Measurements from ENCODE around the gene RAB27A. TPM values are rescaled to one million over a fixed set of nuclear protein-coding genes. Genes with fewer than 3 reads are reported as not detected.
A peak's percentile ranks its signal among the peaks of the same experiment; 100 is the strongest.

The RAB27A gene
- total and polyA plus RNA-seq, 7 experiments from 2014 or later = 17.1 to 69.9 (median 20.7) TPM

DNA sequence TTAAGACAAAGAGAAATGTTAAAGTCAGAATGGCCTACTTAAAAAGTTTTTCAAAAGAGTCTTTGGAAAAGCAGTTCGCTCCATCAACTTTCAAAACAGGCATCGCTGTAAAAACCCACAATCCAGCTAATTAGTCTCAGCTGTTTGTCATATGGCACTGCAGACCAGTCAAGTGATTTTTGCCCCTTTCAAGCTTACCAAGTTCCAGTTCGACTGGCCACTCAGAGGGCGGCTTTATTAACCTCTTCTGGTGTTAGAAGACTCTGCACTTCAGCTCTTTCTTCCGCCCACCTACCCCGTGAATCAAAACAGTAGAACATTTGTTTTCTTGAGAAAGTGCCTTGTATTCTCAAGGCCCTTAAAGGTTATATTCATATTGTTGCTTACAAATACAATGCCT, 19.3 kb downstream of the RAB27A start:
- Mint-ChIP-seq H3K36me3 (peaks cover 0 to 42% (median 15%) of the 10 kb centered on the region in 5 donors), H3K4me1 (peaks cover 46 to 76% (median 61%) of the 10 kb centered on the region in 7 donors), H3K27me3 (no peaks in the 10 kb centered on the region), H3K9me3 (peaks cover 0 to 3% (median 0%) of the 10 kb centered on the region in 11 donors), H3K27ac (peak overlapping the region in 4 of 9 donors; percentile 0 to 36 (median 26)), H3K4me3 (no peak overlapping the region)
- no peaks in the 10 kb centered on the region for H3K27me3 ChIP-seq (ENCODE audit: control insufficient read depth in 2 of 2, insufficient read depth in 2 of 2, low read length in 2 of 2)
- DNase-seq (no peak), ATAC-seq (no peak)
- H3K27ac ChIP-seq (ENCODE audit: low read depth, low read length) = no peak overlapping the region
- H3K36me3 ChIP-seq (ENCODE audit: control insufficient read depth in 2 of 3, insufficient read depth in 3 of 3, low read length in 3 of 3) = no peaks in the 10 kb centered on the region
- H3K9me3 ChIP-seq (ENCODE audit: control insufficient read depth in 2 of 3, low read length in 3 of 3) = no peaks in the 10 kb centered on the region
- intact Hi-C loops (cut with micrococcal nuclease) = no loop called here
- CTCF ChIA-PET = interaction anchor here (0.9 kb wide), 1 partner anchor 10 kb away, joined by 3 read pairs; no protein-coding TSS in a partner anchor
- H3K4me1 ChIP-seq (ENCODE audit: control insufficient read depth in 2 of 2, insufficient read depth in 2 of 2, low read length in 2 of 2) = peaks cover 19 to 69% of the 10 kb centered on the region in 2 donors
- POLR2A ChIA-PET = interaction anchor here (0.9 to 1.4 kb wide), 2 partner anchors 19 to 73 kb away, joined by 3 to 5 read pairs; partner anchors contain the start of gene RSL24D1
- no peak overlapping the region for H3K4me3 ChIP-seq (ENCODE audit: low read length)

DNA sequence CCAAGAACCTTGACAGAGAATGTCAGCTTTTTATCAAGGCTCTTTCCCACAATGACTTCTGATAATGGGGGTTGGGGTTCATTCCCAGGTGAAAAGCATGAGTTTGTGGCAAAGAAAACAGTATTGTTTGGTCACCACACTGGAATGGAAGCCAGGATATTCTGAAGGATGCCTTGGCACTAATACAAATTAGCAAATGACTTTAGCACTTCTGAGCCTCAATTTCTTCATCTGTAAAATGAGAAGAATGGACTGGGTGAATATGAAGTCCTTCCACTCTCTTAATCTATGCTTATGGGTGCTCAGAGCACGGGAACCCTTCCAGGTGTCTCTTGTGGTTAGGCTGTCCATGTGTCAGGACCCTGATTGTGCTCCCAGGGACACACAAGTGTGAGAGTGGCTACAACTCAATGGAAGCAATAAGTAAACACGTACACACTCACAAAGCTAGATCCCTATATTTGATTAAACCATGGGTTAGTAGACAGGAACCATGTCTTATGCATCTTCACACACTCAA, 21.4 kb downstream of the RAB27A start:
- H3K36me3 ChIP-seq (ENCODE audit: control insufficient read depth in 2 of 3, insufficient read depth in 3 of 3, low read length in 3 of 3) = no peaks in the 10 kb centered on the region
- H3K9me3 ChIP-seq (ENCODE audit: control insufficient read depth in 2 of 3, low read length in 3 of 3) = no peaks in the 10 kb centered on the region
- intact Hi-C loops (cut with micrococcal nuclease) = no loop called here
- ATAC-seq = no peak
- no peak for DNase-seq
- POLR2A ChIA-PET = interaction anchor here (0.8 to 3.3 kb wide), 13 partner anchors 11 to 74 kb away, joined by 3 to 16 read pairs (median 6); partner anchors contain the start of genes PIGB, PIGBOS1 and RSL24D1
- Mint-ChIP-seq H3K36me3 (peaks cover 0 to 41% (median 21%) of the 10 kb centered on the region in 5 donors), H3K4me3 (peak overlapping the region in 8 of 10 donors; percentile 27 to 85 (median 80)), H3K9me3 (no peaks in the 10 kb centered on the region), H3K4me1 (peaks cover 37 to 61% (median 48%) of the 10 kb centered on the region in 7 donors), H3K27ac (peak overlapping the region; percentile 51 to 97 (median 92)), H3K27me3 (no peaks in the 10 kb centered on the region)
- CTCF ChIA-PET = no interaction called here
- no peaks in the 10 kb centered on the region for H3K27me3 ChIP-seq (ENCODE audit: control insufficient read depth in 2 of 2, insufficient read depth in 2 of 2, low read length in 2 of 2)
- H3K4me1 ChIP-seq (ENCODE audit: control insufficient read depth in 2 of 2, insufficient read depth in 2 of 2, low read length in 2 of 2) = peaks cover 19 to 72% of the 10 kb centered on the region in 2 donors
- peak overlapping the region; percentile 70 for H3K27ac ChIP-seq (ENCODE audit: low read depth, low read length)
- H3K4me3 ChIP-seq (ENCODE audit: low read length) = peak overlapping the region; percentile 52

- ATAC-seq (peak; percentile 96), DNase-seq (peak; percentile 42 to 75 (median 68))
- H3K9me3 Mint-ChIP-seq = no peaks in the 10 kb centered on the region
- H3K27ac ChIP-seq (ENCODE audit: low read depth, low read length) = peak overlapping the region; percentile 70
- H3K27me3 Mint-ChIP-seq = no peaks in the 10 kb centered on the region
- H3K4me1 Mint-ChIP-seq = peaks cover 33 to 58% (median 45%) of the 10 kb centered on the region in 7 donors
- H3K27me3 ChIP-seq (ENCODE audit: control insufficient read depth in 2 of 2, insufficient read depth in 2 of 2, low read length in 2 of 2) = no peaks in the 10 kb centered on the region
- peaks cover 19 to 71% of the 10 kb centered on the region in 2 donors for H3K4me1 ChIP-seq (ENCODE audit: control insufficient read depth in 2 of 2, insufficient read depth in 2 of 2, low read length in 2 of 2)
- CTCF ChIA-PET = interaction anchor here (0.8 to 1.4 kb wide), 4 partner anchors 17 to 51 kb away, joined by 3 to 5 read pairs (median 4); no protein-coding TSS in a partner anchor
- intact Hi-C loops (cut with micrococcal nuclease) = loop anchor here (1.0 to 2.0 kb wide), 7 partner anchors 9 to 70 kb away; partner anchors contain the start of gene RAB27A (in 1 of the 2)
- no peaks in the 10 kb centered on the region for H3K9me3 ChIP-seq (ENCODE audit: control insufficient read depth in 2 of 3, low read length in 3 of 3)
- peak overlapping the region; percentile 71 to 85 (median 79) for H3K4me3 Mint-ChIP-seq
- H3K36me3 ChIP-seq (ENCODE audit: control insufficient read depth in 2 of 3, insufficient read depth in 3 of 3, low read length in 3 of 3) = no peaks in the 10 kb centered on the region
- H3K36me3 Mint-ChIP-seq = peaks cover 0 to 42% (median 26%) of the 10 kb centered on the region in 5 donors
- H3K4me3 ChIP-seq (ENCODE audit: low read length) = peak overlapping the region; percentile 52
- H3K27ac Mint-ChIP-seq = peak overlapping the region; percentile 85 to 97 (median 92)
- POLR2A ChIA-PET = interaction anchor here (0.6 to 3.3 kb wide), 17 partner anchors 9 to 75 kb away, joined by 3 to 16 read pairs (median 5); partner anchors contain the start of genes PIGB, PIGBOS1 and RSL24D1
These were observed 22.0 kb downstream of the RAB27A start for GRCh38 chr15:55267401-55268175.

GRCh38 chr15:55266547-55266946, 23.1 kb downstream of the RAB27A start:
- CTCF ChIA-PET = interaction anchor here (0.8 to 1.4 kb wide), 4 partner anchors 16 to 49 kb away, joined by 3 to 5 read pairs (median 4); no protein-coding TSS in a partner anchor
- DNase-seq (no peak), ATAC-seq (no peak)
- Mint-ChIP-seq H3K27ac (peak overlapping the region; percentile 85 to 97 (median 92)), H3K27me3 (no peaks in the 10 kb centered on the region), H3K4me3 (peak overlapping the region in 9 of 10 donors; percentile 10 to 85 (median 79)), H3K36me3 (peaks cover 0 to 42% (median 26%) of the 10 kb centered on the region in 5 donors), H3K4me1 (peaks cover 31 to 53% (median 45%) of the 10 kb centered on the region in 7 donors), H3K9me3 (no peaks in the 10 kb centered on the region)
- Histone ChIP-seq H3K9me3 (ENCODE audit: control insufficient read depth in 2 of 3, low read length in 3 of 3) (no peaks in the 10 kb centered on the region), H3K27ac (ENCODE audit: low read depth, low read length) (peak overlapping the region; percentile 70), H3K4me1 (ENCODE audit: control insufficient read depth in 2 of 2, insufficient read depth in 2 of 2, low read length in 2 of 2) (peaks cover 19 to 66% of the 10 kb centered on the region in 2 donors), H3K36me3 (ENCODE audit: control insufficient read depth in 2 of 3, insufficient read depth in 3 of 3, low read length in 3 of 3) (no peaks in the 10 kb centered on the region), H3K27me3 (ENCODE audit: control insufficient read depth in 2 of 2, insufficient read depth in 2 of 2, low read length in 2 of 2) (no peaks in the 10 kb centered on the region), H3K4me3 (ENCODE audit: low read length) (peak overlapping the region; percentile 52)
- POLR2A ChIA-PET = interaction anchor here (0.7 to 3.3 kb wide), 14 partner anchors 9 to 72 kb away, joined by 3 to 16 read pairs (median 6); partner anchors contain the start of genes PIGB, PIGBOS1 and RSL24D1
- intact Hi-C loops (cut with micrococcal nuclease) = loop anchor here in 1 of 2 donors (2.0 kb wide), 1 partner anchor 16 kb away; no protein-coding TSS in a partner anchor

DNA sequence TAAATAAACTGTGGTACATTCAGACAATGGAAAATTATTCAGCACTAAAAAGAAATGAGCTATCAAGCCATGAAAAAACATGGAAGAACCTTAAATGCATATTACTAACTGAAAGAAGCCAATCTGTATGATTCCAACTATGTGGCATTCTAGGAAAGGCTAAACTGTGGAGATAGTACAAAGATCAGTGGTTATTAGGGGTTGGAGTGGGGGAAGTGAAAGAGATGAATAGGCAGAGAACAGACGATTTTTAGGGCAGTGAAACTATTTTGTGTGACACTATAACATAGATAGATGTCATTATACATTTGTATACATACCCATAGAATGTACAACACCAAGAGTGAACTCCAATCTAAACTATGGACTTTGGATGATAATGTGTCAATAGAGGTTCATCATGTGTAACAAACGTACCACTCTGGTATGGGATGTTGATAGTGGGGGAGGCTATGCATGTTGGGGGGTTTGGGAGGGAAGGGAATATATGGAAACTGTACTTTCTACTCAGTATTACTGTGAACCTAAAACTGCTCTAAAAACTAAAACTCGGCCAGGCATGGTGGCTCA, 29.0 kb downstream of the RAB27A start:
- Histone ChIP-seq H3K4me1 (ENCODE audit: control insufficient read depth in 2 of 2, insufficient read depth in 2 of 2, low read length in 2 of 2) (peaks cover 13 to 41% of the 10 kb centered on the region in 2 donors), H3K9me3 (ENCODE audit: control insufficient read depth in 2 of 3, low read length in 3 of 3) (no peaks in the 10 kb centered on the region), H3K27ac (ENCODE audit: low read depth, low read length) (no peak overlapping the region), H3K4me3 (ENCODE audit: low read length) (no peak overlapping the region), H3K36me3 (ENCODE audit: control insufficient read depth in 2 of 3, insufficient read depth in 3 of 3, low read length in 3 of 3) (no peaks in the 10 kb centered on the region), H3K27me3 (ENCODE audit: control insufficient read depth in 2 of 2, insufficient read depth in 2 of 2, low read length in 2 of 2) (no peaks in the 10 kb centered on the region)
- no peak for DNase-seq
- intact Hi-C loops (cut with micrococcal nuclease) = no loop called here
- no peak for ATAC-seq
- ChIA-PET POLR2A (no interaction called here), CTCF (interaction anchor here (0.7 kb wide), 1 partner anchor 9 kb away, joined by 3 read pairs; no protein-coding TSS in a partner anchor)
- Mint-ChIP-seq H3K27me3 (no peaks in the 10 kb centered on the region), H3K4me1 (peaks cover 17 to 43% (median 33%) of the 10 kb centered on the region in 7 donors), H3K36me3 (peaks cover 0 to 45% (median 20%) of the 10 kb centered on the region in 5 donors), H3K4me3 (no peak overlapping the region), H3K9me3 (peaks cover 0 to 1% (median 0%) of the 10 kb centered on the region in 11 donors), H3K27ac (no peak overlapping the region)

DNA sequence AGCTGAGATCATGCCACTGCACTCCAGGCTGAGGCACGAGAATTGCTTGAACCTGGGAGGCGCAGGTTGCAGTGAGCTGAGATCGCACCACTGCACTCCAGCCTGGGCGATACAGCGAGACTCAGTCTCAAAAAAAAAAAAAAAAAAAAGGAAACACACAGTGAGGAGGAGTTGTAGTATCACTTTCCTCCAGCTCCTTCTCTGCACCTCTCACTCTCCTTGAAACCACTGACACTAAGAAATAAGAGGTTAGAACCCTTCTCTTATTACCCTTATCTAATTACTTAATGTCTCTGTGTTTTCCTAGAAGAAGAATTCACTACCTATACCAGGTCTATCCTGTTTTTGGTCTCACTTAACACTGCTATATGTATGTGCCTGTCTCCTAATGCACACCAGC, 31.7 kb downstream of the RAB27A start:
- H3K4me1 Mint-ChIP-seq = peaks cover 31 to 53% (median 48%) of the 10 kb centered on the region in 7 donors
- peak overlapping the region in 4 of 10 donors; percentile 0 to 40 (median 18) for H3K4me3 Mint-ChIP-seq
- ATAC-seq (peak; percentile 31), DNase-seq (no peak)
- no peaks in the 10 kb centered on the region for H3K36me3 ChIP-seq (ENCODE audit: control insufficient read depth in 2 of 3, insufficient read depth in 3 of 3, low read length in 3 of 3)
- H3K27ac ChIP-seq (ENCODE audit: low read depth, low read length) = no peak overlapping the region
- no peaks in the 10 kb centered on the region for H3K27me3 Mint-ChIP-seq
- peaks cover 0 to 43% (median 10%) of the 10 kb centered on the region in 5 donors for H3K36me3 Mint-ChIP-seq
- no peaks in the 10 kb centered on the region for H3K27me3 ChIP-seq (ENCODE audit: control insufficient read depth in 2 of 2, insufficient read depth in 2 of 2, low read length in 2 of 2)
- H3K4me1 ChIP-seq (ENCODE audit: control insufficient read depth in 2 of 2, insufficient read depth in 2 of 2, low read length in 2 of 2) = peaks cover 25 to 48% of the 10 kb centered on the region in 2 donors
- H3K27ac Mint-ChIP-seq = peak overlapping the region in 4 of 9 donors; percentile 40 to 86 (median 74)
- intact Hi-C loops (cut with micrococcal nuclease) = loop anchor here in 1 of 2 donors (1.0 to 5.0 kb wide), 2 partner anchors 9 to 41 kb away; no protein-coding TSS in a partner anchor
- H3K9me3 ChIP-seq (ENCODE audit: control insufficient read depth in 2 of 3, low read length in 3 of 3) = no peaks in the 10 kb centered on the region
- H3K4me3 ChIP-seq (ENCODE audit: low read length) = no peak overlapping the region
- POLR2A ChIA-PET = interaction anchor here (0.9 to 3.6 kb wide), 2 partner anchors 8 to 9 kb away, joined by 3 to 14 read pairs; no protein-coding TSS in a partner anchor
- peaks cover 0 to 1% (median 0%) of the 10 kb centered on the region in 11 donors for H3K9me3 Mint-ChIP-seq
- CTCF ChIA-PET = no interaction called here
